Measurements from ENCODE around the gene ITPR1.

Gene ITPR1

DNA sequence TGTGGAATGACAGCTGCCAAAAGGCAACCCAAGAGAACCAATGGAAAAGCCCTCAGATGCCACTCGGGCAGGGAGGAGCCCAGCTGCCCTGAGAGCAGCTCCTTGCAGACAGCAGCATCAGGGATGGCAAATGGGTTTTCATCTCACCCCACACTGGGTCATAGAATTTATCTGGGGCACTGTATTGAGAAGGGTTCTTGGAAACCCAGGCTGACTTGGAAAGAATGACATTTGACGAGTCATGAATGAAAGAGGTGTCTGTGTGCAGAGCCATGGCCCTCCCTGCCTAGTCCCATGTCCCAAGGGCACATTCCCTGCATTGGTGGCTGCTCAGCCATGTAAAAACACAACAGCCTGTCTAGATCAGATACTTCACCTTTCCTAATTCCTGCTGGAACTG is 328.2 kb downstream of the ITPR1 start (continued):
- TF ChIP-seq ZNF626 (tag by site-specific recombination; IDR thresholded peaks at IDR 0.05) (no peak), ZNF184 (tag by site-specific recombination; IDR thresholded peaks at IDR 0.05) (no peak), TCF7L2 (IDR thresholded peaks at IDR 0.05; ENCODE audit: borderline replicate concordance, low read depth, low read length) (no peak)
- TF ChIP-seq, protein P1, sequence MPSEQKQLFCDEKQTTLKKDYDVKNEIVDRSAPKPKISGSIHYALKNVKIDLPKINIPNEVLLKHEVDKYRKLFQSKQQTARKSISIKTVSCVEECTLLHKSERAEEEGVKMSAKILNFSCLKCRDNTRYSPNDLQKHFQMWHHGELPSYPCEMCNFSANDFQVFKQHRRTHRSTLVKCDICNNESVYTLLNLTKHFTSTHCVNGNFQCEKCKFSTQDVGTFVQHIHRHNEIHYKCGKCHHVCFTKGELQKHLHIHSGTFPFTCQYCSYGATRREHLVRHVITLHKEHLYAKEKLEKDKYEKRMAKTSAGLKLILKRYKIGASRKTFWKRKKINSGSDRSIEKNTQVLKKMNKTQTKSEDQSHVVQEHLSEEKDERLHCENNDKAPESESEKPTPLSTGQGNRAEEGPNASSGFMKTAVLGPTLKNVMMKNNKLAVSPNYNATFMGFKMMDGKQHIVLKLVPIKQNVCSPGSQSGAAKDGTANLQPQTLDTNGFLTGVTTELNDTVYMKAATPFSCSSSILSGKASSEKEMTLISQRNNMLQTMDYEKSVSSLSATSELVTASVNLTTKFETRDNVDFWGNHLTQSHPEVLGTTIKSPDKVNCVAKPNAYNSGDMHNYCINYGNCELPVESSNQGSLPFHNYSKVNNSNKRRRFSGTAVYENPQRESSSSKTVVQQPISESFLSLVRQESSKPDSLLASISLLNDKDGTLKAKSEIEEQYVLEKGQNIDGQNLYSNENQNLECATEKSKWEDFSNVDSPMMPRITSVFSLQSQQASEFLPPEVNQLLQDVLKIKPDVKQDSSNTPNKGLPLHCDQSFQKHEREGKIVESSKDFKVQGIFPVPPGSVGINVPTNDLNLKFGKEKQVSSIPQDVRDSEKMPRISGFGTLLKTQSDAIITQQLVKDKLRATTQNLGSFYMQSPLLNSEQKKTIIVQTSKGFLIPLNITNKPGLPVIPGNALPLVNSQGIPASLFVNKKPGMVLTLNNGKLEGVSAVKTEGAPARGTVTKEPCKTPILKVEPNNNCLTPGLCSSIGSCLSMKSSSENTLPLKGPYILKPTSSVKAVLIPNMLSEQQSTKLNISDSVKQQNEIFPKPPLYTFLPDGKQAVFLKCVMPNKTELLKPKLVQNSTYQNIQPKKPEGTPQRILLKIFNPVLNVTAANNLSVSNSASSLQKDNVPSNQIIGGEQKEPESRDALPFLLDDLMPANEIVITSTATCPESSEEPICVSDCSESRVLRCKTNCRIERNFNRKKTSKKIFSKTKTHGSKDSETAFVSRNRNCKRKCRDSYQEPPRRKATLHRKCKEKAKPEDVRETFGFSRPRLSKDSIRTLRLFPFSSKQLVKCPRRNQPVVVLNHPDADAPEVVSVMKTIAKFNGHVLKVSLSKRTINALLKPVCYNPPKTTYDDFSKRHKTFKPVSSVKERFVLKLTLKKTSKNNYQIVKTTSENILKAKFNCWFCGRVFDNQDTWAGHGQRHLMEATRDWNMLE (tag by site-specific recombination; conservative IDR thresholded peaks at IDR 0.05; ENCODE audit: low read depth), result no peak

DNA sequence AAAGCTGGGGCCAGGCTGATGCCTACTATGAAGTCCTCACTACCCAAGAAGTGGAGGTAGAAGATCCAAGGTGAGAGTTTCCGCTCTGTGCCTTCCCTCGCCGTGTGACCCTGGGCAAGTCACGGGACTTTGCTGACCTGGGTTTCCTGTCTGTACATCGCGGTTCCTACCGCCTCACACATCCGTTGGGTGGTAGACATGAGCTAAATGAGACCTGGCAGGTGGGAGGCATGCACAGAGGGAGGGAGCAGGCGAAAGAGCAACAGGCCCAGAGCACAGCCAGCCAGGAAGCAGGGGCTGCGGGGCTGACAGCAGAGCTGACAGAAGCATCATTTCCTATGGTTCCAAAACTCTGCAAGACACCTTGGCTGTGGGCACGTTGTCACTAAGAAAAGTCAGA is 328.8 kb downstream of the ITPR1 start:
- no peaks in the 10 kb centered on the region for H3K4me1 ChIP-seq (ENCODE audit: control insufficient read depth, insufficient read depth, low read length)
- no peak overlapping the region for H3K27ac ChIP-seq (ENCODE audit: extremely low read depth, low read depth, low read length)
- H3K9me3 ChIP-seq (ENCODE audit: control insufficient read depth, insufficient read depth, low read depth, low read length), result no peaks in the 10 kb centered on the region
- CTCF ChIA-PET, result interaction anchor here (1.0 to 1.2 kb wide), 2 partner anchors 110 to 155 kb away, joined by 3 to 4 read pairs; no protein-coding TSS in a partner anchor
- H3K36me3 ChIP-seq (ENCODE audit: control insufficient read depth in 2 of 2, insufficient read depth in 1 of 2, low read length in 2 of 2), result peaks cover 0 to 21% of the 10 kb centered on the region in 2 experiments; a peak in 1 of 3 replicates
- H3K4me3 ChIP-seq (ENCODE audit: low read depth, low read length), result no peak overlapping the region
- no peak for TF ChIP-seq ZBTB7A (tag by site-specific recombination; IDR thresholded peaks at IDR 0.05; ENCODE audit: low read depth)
- TF ChIP-seq, protein P2, sequence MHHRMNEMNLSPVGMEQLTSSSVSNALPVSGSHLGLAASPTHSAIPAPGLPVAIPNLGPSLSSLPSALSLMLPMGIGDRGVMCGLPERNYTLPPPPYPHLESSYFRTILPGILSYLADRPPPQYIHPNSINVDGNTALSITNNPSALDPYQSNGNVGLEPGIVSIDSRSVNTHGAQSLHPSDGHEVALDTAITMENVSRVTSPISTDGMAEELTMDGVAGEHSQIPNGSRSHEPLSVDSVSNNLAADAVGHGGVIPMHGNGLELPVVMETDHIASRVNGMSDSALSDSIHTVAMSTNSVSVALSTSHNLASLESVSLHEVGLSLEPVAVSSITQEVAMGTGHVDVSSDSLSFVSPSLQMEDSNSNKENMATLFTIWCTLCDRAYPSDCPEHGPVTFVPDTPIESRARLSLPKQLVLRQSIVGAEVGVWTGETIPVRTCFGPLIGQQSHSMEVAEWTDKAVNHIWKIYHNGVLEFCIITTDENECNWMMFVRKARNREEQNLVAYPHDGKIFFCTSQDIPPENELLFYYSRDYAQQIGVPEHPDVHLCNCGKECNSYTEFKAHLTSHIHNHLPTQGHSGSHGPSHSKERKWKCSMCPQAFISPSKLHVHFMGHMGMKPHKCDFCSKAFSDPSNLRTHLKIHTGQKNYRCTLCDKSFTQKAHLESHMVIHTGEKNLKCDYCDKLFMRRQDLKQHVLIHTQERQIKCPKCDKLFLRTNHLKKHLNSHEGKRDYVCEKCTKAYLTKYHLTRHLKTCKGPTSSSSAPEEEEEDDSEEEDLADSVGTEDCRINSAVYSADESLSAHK (tag by site-specific recombination; IDR thresholded peaks at IDR 0.05), result no peak
- no peak for TF ChIP-seq ZNF654 (tag by site-specific recombination; IDR thresholded peaks at IDR 0.05; ENCODE audit: low read depth)
- TF ChIP-seq ZNF510 (tag by site-specific recombination; IDR thresholded peaks at IDR 0.05; ENCODE audit: insufficient replicate concordance), result no peak
- no peak for TF ChIP-seq ZSCAN30 (tag by site-specific recombination; IDR thresholded peaks at IDR 0.05)
- POLR2A ChIA-PET, result no interaction called here

DNA sequence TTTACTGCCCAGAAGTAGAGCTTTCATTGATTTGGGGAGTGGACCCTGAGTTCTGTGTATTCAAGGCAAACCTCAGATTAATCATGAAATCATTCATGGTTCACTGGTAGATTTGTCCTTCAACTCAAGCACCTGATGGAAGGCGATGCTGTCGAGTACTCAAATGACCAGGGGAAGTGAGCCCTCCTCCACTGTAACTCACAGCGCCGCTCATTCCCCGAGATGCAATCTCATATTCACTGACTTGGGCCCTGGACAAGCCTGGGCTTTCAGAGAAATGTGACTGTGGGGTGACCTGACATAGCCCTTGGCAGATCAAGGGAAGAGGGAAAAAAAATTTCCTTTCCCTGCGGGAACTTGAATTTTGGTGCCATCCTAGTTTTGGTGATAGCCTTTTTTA is 329.4 kb downstream of the ITPR1 start:
- H3K36me3 ChIP-seq (ENCODE audit: control insufficient read depth in 2 of 2, insufficient read depth in 1 of 2, low read length in 2 of 2), result peaks cover 0 to 16% of the 10 kb centered on the region in 2 experiments; a peak in 1 of 3 replicates
- no peak overlapping the region for H3K4me3 ChIP-seq (ENCODE audit: low read depth, low read length)
- ChIA-PET CTCF (interaction anchor here (0.7 to 1.2 kb wide), 3 partner anchors 18 to 154 kb away, joined by 3 to 4 read pairs (median 3); no protein-coding TSS in a partner anchor), POLR2A (no interaction called here)
- no peaks in the 10 kb centered on the region for H3K4me1 ChIP-seq (ENCODE audit: control insufficient read depth, insufficient read depth, low read length)
- TF ChIP-seq, protein P3, sequence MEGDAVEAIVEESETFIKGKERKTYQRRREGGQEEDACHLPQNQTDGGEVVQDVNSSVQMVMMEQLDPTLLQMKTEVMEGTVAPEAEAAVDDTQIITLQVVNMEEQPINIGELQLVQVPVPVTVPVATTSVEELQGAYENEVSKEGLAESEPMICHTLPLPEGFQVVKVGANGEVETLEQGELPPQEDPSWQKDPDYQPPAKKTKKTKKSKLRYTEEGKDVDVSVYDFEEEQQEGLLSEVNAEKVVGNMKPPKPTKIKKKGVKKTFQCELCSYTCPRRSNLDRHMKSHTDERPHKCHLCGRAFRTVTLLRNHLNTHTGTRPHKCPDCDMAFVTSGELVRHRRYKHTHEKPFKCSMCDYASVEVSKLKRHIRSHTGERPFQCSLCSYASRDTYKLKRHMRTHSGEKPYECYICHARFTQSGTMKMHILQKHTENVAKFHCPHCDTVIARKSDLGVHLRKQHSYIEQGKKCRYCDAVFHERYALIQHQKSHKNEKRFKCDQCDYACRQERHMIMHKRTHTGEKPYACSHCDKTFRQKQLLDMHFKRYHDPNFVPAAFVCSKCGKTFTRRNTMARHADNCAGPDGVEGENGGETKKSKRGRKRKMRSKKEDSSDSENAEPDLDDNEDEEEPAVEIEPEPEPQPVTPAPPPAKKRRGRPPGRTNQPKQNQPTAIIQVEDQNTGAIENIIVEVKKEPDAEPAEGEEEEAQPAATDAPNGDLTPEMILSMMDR (tag by site-specific recombination; IDR thresholded peaks at IDR 0.05), result no peak
- TF ChIP-seq ZNF548 (tag by site-specific recombination; IDR thresholded peaks at IDR 0.05), result no peak
- TF ChIP-seq, protein P4, sequence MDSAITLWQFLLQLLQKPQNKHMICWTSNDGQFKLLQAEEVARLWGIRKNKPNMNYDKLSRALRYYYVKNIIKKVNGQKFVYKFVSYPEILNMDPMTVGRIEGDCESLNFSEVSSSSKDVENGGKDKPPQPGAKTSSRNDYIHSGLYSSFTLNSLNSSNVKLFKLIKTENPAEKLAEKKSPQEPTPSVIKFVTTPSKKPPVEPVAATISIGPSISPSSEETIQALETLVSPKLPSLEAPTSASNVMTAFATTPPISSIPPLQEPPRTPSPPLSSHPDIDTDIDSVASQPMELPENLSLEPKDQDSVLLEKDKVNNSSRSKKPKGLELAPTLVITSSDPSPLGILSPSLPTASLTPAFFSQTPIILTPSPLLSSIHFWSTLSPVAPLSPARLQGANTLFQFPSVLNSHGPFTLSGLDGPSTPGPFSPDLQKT (IDR thresholded peaks at IDR 0.05; ENCODE audit: borderline replicate concordance, low read depth, low read length), result no peak
- no peak for TF ChIP-seq ZNF654 (tag by site-specific recombination; IDR thresholded peaks at IDR 0.05; ENCODE audit: low read depth)
- TF ChIP-seq, protein P5, sequence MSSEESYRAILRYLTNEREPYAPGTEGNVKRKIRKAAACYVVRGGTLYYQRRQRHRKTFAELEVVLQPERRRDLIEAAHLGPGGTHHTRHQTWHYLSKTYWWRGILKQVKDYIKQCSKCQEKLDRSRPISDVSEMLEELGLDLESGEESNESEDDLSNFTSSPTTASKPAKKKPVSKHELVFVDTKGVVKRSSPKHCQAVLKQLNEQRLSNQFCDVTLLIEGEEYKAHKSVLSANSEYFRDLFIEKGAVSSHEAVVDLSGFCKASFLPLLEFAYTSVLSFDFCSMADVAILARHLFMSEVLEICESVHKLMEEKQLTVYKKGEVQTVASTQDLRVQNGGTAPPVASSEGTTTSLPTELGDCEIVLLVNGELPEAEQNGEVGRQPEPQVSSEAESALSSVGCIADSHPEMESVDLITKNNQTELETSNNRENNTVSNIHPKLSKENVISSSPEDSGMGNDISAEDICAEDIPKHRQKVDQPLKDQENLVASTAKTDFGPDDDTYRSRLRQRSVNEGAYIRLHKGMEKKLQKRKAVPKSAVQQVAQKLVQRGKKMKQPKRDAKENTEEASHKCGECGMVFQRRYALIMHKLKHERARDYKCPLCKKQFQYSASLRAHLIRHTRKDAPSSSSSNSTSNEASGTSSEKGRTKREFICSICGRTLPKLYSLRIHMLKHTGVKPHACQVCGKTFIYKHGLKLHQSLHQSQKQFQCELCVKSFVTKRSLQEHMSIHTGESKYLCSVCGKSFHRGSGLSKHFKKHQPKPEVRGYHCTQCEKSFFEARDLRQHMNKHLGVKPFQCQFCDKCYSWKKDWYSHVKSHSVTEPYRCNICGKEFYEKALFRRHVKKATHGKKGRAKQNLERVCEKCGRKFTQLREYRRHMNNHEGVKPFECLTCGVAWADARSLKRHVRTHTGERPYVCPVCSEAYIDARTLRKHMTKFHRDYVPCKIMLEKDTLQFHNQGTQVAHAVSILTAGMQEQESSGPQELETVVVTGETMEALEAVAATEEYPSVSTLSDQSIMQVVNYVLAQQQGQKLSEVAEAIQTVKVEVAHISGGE (tag by site-specific recombination; conservative IDR thresholded peaks at IDR 0.05; ENCODE audit: low read depth), result no peak
- TF ChIP-seq ZNF677 (tag by site-specific recombination; IDR thresholded peaks at IDR 0.05), result no peak
- no peak for TF ChIP-seq ZNF558 (tag by site-specific recombination; IDR thresholded peaks at IDR 0.05)
- TF ChIP-seq HOXC10 (CRISPR knock-in tag; IDR thresholded peaks at IDR 0.05), result no peak
- no peaks in the 10 kb centered on the region for H3K9me3 ChIP-seq (ENCODE audit: control insufficient read depth, insufficient read depth, low read depth, low read length)
- no peak overlapping the region for H3K27ac ChIP-seq (ENCODE audit: extremely low read depth, low read depth, low read length)

Measured in HEK293 (cell line).